DMS79 treated with DMSO at 0.1 percent for 48 hours (cell line): Measurements from ENCODE around the gene MAS1L.
A peak's percentile ranks its signal among the peaks of the same experiment; 100 is the strongest.

Source experiments
- DNase-seq: peaks from one replicate; lab custom pipeline; 2025; lab: John Stamatoyannopoulos, UW

Gene MAS1L

GRCh38 chr6:29487660-29488059 is at the start of gene MAS1L:
Gene MAS1L, minus strand, starts transcription at chr6:29487956. Its CDS starts 54 bp downstream, at chr6:29487902.
- no peak for DNase-seq

GRCh38 chr6:29532320-29532951 is 44.7 kb upstream of the MAS1L start:
- no peak for DNase-seq

- no peak for DNase-seq
These were observed 43.9 kb upstream of the MAS1L start for GRCh38 chr6:29531668-29532067.

- DNase-seq = no peak
These were observed 43.0 kb upstream of the MAS1L start for GRCh38 chr6:29530671-29531310.

- DNase-seq = no peak
These were observed 42.2 kb upstream of the MAS1L start for GRCh38 chr6:29529956-29530355.

GRCh38 chr6:29528988-29529560 is 41.3 kb upstream of the MAS1L start:
- DNase-seq = no peak

GRCh38 chr6:29528300-29528931 is 40.7 kb upstream of the MAS1L start:
- DNase-seq = no peak

GRCh38 chr6:29527564-29527963 is 39.8 kb upstream of the MAS1L start:
- DNase-seq = no peak

GRCh38 chr6:29527126-29527525 is 39.4 kb upstream of the MAS1L start:
- no peak for DNase-seq

- no peak for DNase-seq
These were observed 37.5 kb upstream of the MAS1L start for GRCh38 chr6:29525311-29525639.

GRCh38 chr6:29524444-29525310 is 36.9 kb upstream of the MAS1L start:
- no peak for DNase-seq

GRCh38 chr6:29524044-29524443 is 36.3 kb upstream of the MAS1L start:
- DNase-seq = no peak

- DNase-seq = no peak
These were observed 34.5 kb upstream of the MAS1L start for GRCh38 chr6:29522227-29522626.

GRCh38 chr6:29521006-29521680 is 33.4 kb upstream of the MAS1L start:
- no peak for DNase-seq

GRCh38 chr6:29520232-29520631 is 32.5 kb upstream of the MAS1L start:
- no peak for DNase-seq

GRCh38 chr6:29519291-29520010 is 31.7 kb upstream of the MAS1L start:
- DNase-seq = no peak

- no peak for DNase-seq
These were observed 30.1 kb upstream of the MAS1L start for GRCh38 chr6:29517728-29518440.

GRCh38 chr6:29517245-29517644 is 29.5 kb upstream of the MAS1L start:
- no peak for DNase-seq

GRCh38 chr6:29516108-29516507 is 28.4 kb upstream of the MAS1L start:
- peak; percentile 14 for DNase-seq

GRCh38 chr6:29510746-29511300 is 23.1 kb upstream of the MAS1L start:
- DNase-seq = no peak
